Measurements from ENCODE around the gene ELOVL5. TPM values are rescaled to one million over a fixed set of nuclear protein-coding genes. Genes with fewer than 3 reads are reported as not detected.

Gene ELOVL5
- total and polyA plus RNA-seq, 2 experiments from 2014 or later: 83.3 to 180 TPM

GRCh38 chr6:53235508-53235907 is 113.2 kb downstream of the ELOVL5 start:
- H3K4me3 Mint-ChIP-seq: no peak overlapping the region
- Histone ChIP-seq H3K4me3 (no peak overlapping the region), H3K4me2 (no peak overlapping the region), H2AFZ (no peak overlapping the region), H4K20me1 (replicated peaks; ENCODE audit: insufficient read depth) (no peaks in the 10 kb centered on the region; the same call in 1 of the 2 replicates), H3K9me2 (ENCODE audit: insufficient read depth) (no peaks in the 10 kb centered on the region), H3K79me2 (replicated peaks; ENCODE audit: insufficient read depth) (no peaks in the 10 kb centered on the region), H3K4me1 (ENCODE audit: insufficient read depth) (no peaks in the 10 kb centered on the region), H3K27ac (ENCODE audit: low read depth) (no peak overlapping the region), H3K27me3 (ENCODE audit: insufficient read depth) (no peaks in the 10 kb centered on the region), H3F3A (replicated peaks; ENCODE audit: low read depth) (no peaks in the 10 kb centered on the region), H3K36me3 (ENCODE audit: insufficient read depth) (0 out of 2 replicates have a peak, but pooled peaks cover 2% of the 10 kb centered on the region)
- H3K36me3 Mint-ChIP-seq (ENCODE audit: low read depth): no peaks in the 10 kb centered on the region
- no peak for DNase-seq (ENCODE audit: low spot score)
- H3K27me3 Mint-ChIP-seq (ENCODE audit: insufficient read depth, low read depth, poor library complexity): peaks cover 6% of the 10 kb centered on the region
- no peak overlapping the region for H3K27ac Mint-ChIP-seq
- TF ChIP-seq, protein P1, sequence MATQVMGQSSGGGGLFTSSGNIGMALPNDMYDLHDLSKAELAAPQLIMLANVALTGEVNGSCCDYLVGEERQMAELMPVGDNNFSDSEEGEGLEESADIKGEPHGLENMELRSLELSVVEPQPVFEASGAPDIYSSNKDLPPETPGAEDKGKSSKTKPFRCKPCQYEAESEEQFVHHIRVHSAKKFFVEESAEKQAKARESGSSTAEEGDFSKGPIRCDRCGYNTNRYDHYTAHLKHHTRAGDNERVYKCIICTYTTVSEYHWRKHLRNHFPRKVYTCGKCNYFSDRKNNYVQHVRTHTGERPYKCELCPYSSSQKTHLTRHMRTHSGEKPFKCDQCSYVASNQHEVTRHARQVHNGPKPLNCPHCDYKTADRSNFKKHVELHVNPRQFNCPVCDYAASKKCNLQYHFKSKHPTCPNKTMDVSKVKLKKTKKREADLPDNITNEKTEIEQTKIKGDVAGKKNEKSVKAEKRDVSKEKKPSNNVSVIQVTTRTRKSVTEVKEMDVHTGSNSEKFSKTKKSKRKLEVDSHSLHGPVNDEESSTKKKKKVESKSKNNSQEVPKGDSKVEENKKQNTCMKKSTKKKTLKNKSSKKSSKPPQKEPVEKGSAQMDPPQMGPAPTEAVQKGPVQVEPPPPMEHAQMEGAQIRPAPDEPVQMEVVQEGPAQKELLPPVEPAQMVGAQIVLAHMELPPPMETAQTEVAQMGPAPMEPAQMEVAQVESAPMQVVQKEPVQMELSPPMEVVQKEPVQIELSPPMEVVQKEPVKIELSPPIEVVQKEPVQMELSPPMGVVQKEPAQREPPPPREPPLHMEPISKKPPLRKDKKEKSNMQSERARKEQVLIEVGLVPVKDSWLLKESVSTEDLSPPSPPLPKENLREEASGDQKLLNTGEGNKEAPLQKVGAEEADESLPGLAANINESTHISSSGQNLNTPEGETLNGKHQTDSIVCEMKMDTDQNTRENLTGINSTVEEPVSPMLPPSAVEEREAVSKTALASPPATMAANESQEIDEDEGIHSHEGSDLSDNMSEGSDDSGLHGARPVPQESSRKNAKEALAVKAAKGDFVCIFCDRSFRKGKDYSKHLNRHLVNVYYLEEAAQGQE (IDR thresholded peaks at IDR 0.05; ENCODE audit: unreplicated experiment): no peak
- TF ChIP-seq CREB1 (CRISPR knock-in tag; IDR thresholded peaks at IDR 0.05; ENCODE audit: low read depth): no peak
- TF ChIP-seq NANOG (IDR thresholded peaks at IDR 0.05; ENCODE audit: borderline replicate concordance): no peak
- TF ChIP-seq EZH2phosphoT487 (IDR thresholded peaks at IDR 0.05; ENCODE audit: unreplicated experiment): no peak
- TF ChIP-seq, protein P2, sequence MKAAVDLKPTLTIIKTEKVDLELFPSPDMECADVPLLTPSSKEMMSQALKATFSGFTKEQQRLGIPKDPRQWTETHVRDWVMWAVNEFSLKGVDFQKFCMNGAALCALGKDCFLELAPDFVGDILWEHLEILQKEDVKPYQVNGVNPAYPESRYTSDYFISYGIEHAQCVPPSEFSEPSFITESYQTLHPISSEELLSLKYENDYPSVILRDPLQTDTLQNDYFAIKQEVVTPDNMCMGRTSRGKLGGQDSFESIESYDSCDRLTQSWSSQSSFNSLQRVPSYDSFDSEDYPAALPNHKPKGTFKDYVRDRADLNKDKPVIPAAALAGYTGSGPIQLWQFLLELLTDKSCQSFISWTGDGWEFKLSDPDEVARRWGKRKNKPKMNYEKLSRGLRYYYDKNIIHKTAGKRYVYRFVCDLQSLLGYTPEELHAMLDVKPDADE (IDR thresholded peaks at IDR 0.05): no peak
- no peak for TF ChIP-seq POLR2AphosphoS5 (IDR thresholded peaks at IDR 0.05; ENCODE audit: low read depth)
- TF ChIP-seq STAT1 (IDR thresholded peaks at IDR 0.05; ENCODE audit: unreplicated experiment): no peak
- TF ChIP-seq ZNF331 (CRISPR knock-in tag; IDR thresholded peaks at IDR 0.05; ENCODE audit: low read depth): no peak
- no peak for TF ChIP-seq JUNB (IDR thresholded peaks at IDR 0.05; ENCODE audit: unreplicated experiment)
- TF ChIP-seq ZNF114 (CRISPR knock-in tag; IDR thresholded peaks at IDR 0.05): no peak
- TF ChIP-seq, protein P3, sequence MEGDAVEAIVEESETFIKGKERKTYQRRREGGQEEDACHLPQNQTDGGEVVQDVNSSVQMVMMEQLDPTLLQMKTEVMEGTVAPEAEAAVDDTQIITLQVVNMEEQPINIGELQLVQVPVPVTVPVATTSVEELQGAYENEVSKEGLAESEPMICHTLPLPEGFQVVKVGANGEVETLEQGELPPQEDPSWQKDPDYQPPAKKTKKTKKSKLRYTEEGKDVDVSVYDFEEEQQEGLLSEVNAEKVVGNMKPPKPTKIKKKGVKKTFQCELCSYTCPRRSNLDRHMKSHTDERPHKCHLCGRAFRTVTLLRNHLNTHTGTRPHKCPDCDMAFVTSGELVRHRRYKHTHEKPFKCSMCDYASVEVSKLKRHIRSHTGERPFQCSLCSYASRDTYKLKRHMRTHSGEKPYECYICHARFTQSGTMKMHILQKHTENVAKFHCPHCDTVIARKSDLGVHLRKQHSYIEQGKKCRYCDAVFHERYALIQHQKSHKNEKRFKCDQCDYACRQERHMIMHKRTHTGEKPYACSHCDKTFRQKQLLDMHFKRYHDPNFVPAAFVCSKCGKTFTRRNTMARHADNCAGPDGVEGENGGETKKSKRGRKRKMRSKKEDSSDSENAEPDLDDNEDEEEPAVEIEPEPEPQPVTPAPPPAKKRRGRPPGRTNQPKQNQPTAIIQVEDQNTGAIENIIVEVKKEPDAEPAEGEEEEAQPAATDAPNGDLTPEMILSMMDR (conservative IDR thresholded peaks at IDR 0.05; ENCODE audit: low read depth in 2 of 2): no peak
- TF ChIP-seq ZNF462 (CRISPR knock-in tag; IDR thresholded peaks at IDR 0.05): no peak
- TF ChIP-seq EZH2 (IDR thresholded peaks at IDR 0.05; ENCODE audit: low read depth, unreplicated experiment): no peak
- H3K9me3 Mint-ChIP-seq: 0 out of 3 replicates have a peak, but pooled peaks cover 3% of the 10 kb centered on the region
- H3K4me1 Mint-ChIP-seq: no peaks in the 10 kb centered on the region; the same call in 2 of the 3 replicates
- no peak for ATAC-seq

Measured in GM23338 (cell line).